Fibroblast of mammary gland (primary cell): ENCODE results near the gene P2RY2.
A peak's percentile ranks its signal among the peaks of the same experiment; 100 is the strongest.

Experiments used
- DNase-seq: peaks from one replicate; pipeline ENCODE4 v3.0.0-alpha.2; 2010; ENCODE audit warnings: low read depth
- H3K4me3 ChIP-seq: 2 replicates; pipeline ENCODE4 v1.5.1; 2011; ENCODE audit warnings: low read depth, mild to moderate bottlenecking, low read length, moderate library complexity; ENCODE audit not compliant: control insufficient read depth
- CTCF ChIP-seq: conservative IDR thresholded peaks from 2 replicates; pipeline ENCODE4 v1.5.1; 2011; ENCODE audit warnings: low read depth, low read length, inconsistent platforms; ENCODE audit not compliant: control insufficient read depth, insufficient read depth

Gene P2RY2

DNA sequence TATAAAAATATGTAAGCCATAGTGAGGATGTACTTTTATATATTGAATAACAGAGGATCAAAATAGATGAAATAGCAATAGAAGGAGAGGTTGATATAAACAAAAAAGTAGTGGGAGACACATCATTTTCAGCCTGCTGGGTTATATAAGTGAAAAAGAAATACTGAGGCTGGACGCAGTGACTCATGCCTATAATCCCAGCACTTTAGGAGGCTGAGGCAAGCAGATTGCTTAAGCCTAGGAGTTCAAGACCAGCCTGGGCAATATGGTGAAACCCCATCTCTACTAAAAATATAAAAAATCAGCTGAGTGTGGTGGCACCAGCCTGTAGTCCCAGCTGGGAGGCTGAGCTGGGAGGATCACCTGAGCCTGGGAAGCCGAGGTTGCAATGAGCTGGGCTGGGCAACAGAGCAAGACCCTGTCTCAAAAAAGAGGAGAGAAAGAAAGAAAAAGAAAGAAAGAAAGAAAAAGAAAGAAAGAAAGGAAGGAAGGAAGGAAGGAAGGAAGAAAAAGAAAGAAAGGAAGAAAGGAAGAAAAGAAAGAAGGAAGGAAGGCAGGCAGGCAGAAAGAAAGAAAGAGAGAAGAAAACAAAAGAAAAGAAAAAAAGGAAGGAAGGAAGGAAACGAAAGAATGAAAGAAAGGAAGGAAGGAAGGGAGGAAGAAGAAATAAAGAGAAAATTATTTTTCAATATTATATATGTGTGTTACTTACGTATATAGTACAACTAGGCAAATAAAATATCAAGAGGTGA, 7.0 kb upstream of the P2RY2 start:
- no peak overlapping the region for H3K4me3 ChIP-seq
- TF ChIP-seq CTCF: no peak
- peak; percentile 11 for DNase-seq

- TF ChIP-seq CTCF: no peak
- H3K4me3 ChIP-seq: no peak overlapping the region
- DNase-seq: no peak
Observed at GRCh38 chr11:73213196-73214143, 4.6 kb upstream of the P2RY2 start.

- TF ChIP-seq CTCF: no peak
- no peak overlapping the region for H3K4me3 ChIP-seq
- no peak for DNase-seq
Observed at GRCh38 chr11:73215191-73216134, 2.6 kb upstream of the P2RY2 start.

DNA sequence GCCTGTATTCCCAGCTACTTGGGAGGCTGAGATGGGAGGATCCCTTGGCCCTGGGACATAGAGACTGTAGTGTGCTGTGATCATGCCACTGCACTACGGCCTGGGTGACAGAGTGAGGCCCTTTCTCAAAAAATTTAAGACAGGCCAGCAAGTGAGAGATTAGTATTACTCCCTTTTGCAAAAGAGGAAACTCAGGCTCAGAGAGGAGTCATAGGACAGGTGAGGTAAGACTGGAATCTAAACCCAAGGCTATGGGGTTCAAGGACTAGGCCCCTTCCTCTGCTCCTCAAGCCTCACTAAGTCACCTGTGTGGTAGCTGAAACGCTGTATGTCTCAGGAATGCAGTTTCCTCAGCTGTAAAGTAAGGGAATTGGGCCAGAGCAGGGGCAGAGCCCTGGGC, 1.6 kb upstream of the P2RY2 start:
- no peak for TF ChIP-seq CTCF
- no peak for DNase-seq
- no peak overlapping the region for H3K4me3 ChIP-seq

DNA sequence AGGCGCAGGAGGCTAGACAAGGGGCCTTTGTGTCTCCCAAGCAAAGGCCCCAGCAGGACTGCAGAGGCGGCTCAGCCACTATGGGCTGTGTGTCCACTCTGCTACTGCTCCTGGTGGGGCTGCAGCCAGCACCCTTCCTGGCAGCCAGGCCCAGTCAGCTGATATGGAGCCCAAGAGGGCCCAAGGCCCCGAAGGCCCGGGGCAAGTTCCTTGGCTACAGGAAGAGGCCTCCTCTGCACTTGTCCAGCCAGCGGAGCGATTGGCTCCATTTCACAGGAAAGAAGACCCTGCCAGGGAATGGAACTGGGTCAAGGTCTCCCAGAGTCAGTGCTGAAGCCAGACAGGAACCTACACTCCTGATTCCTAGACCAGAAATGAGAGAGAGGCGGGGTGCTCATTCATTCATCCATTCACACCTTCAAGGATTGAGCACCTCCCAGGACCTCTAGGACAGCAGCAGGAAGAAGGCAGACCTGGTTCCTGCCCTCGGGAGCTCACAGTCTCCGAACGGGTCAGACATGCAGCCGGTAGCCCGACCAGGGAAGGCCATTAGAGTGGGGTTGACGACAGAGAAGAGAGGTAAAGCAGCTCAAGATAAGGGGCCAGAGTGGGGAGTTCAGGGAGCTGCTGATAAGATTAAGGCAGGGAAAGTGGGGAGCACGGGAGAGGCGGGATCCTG, 811 bp upstream of the P2RY2 start:
- H3K4me3 ChIP-seq: no peak overlapping the region
- no peak for TF ChIP-seq CTCF
- no peak for DNase-seq

DNA sequence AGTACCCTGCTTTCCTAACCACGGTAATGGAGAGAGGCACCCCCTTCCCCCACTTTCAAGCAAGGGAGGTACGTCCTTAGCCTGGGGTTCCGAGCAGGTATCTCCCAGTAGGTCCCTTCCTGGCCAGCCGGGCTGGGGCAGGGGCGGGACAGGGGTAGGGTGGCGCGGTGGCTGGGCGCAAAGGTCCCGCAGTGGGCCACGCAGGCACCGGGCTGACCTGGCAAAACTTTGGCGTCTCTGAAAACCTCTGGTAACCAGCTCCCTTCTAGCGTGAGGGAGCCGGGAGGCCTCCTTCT, 323 bp upstream of the P2RY2 start:
- DNase-seq: no peak
- TF ChIP-seq CTCF: no peak
- H3K4me3 ChIP-seq: no peak overlapping the region
